Measurements from ENCODE around the gene TXNRD2.

DNA sequence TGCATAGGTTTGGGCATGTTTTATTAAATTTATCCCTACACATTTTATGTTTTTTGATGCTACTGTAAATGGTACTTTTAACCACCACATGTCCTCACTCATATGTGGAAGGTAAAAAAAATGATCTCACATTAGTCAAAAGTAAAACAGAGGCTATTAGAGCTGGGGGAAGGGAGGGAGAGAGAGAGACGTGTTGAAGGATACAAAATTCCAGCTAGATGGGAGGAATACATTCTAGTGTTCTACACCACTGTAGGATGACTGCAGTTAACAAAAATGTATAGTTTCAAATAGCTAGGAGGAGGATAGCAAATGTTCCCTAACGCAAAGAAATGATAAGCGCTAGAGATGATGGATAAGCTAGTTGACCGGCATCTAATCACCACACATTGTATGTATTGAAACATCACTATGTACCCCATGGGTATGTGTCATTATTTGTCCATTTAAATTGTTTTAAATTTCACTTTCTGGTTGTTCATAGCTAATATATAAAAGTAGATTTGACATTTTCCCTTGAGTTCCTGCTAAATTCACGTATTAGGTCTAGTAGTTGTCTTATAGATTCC, 77.0 kb downstream of the TXNRD2 start:
- TF ChIP-seq, protein P1, sequence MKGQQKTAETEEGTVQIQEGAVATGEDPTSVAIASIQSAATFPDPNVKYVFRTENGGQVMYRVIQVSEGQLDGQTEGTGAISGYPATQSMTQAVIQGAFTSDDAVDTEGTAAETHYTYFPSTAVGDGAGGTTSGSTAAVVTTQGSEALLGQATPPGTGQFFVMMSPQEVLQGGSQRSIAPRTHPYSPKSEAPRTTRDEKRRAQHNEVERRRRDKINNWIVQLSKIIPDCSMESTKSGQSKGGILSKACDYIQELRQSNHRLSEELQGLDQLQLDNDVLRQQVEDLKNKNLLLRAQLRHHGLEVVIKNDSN (IDR thresholded peaks at IDR 0.05), result no peak
- TF ChIP-seq CREB1 (IDR thresholded peaks at IDR 0.05; ENCODE audit: low read depth) (no peak), RAD21 (IDR thresholded peaks at IDR 0.05; ENCODE audit: low read depth) (no peak), YY1 (IDR thresholded peaks at IDR 0.05; ENCODE audit: low read depth) (no peak), EP300 (IDR thresholded peaks at IDR 0.05; ENCODE audit: borderline replicate concordance) (no peak), TAF1 (IDR thresholded peaks at IDR 0.05; ENCODE audit: low read depth) (no peak)
- TF ChIP-seq, protein P2, sequence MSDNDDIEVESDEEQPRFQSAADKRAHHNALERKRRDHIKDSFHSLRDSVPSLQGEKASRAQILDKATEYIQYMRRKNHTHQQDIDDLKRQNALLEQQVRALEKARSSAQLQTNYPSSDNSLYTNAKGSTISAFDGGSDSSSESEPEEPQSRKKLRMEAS (IDR thresholded peaks at IDR 0.05), result no peak
- TF ChIP-seq, protein P3, sequence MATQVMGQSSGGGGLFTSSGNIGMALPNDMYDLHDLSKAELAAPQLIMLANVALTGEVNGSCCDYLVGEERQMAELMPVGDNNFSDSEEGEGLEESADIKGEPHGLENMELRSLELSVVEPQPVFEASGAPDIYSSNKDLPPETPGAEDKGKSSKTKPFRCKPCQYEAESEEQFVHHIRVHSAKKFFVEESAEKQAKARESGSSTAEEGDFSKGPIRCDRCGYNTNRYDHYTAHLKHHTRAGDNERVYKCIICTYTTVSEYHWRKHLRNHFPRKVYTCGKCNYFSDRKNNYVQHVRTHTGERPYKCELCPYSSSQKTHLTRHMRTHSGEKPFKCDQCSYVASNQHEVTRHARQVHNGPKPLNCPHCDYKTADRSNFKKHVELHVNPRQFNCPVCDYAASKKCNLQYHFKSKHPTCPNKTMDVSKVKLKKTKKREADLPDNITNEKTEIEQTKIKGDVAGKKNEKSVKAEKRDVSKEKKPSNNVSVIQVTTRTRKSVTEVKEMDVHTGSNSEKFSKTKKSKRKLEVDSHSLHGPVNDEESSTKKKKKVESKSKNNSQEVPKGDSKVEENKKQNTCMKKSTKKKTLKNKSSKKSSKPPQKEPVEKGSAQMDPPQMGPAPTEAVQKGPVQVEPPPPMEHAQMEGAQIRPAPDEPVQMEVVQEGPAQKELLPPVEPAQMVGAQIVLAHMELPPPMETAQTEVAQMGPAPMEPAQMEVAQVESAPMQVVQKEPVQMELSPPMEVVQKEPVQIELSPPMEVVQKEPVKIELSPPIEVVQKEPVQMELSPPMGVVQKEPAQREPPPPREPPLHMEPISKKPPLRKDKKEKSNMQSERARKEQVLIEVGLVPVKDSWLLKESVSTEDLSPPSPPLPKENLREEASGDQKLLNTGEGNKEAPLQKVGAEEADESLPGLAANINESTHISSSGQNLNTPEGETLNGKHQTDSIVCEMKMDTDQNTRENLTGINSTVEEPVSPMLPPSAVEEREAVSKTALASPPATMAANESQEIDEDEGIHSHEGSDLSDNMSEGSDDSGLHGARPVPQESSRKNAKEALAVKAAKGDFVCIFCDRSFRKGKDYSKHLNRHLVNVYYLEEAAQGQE (IDR thresholded peaks at IDR 0.05; ENCODE audit: low read depth), result no peak

Measured in Ishikawa (cell line).